Hematopoietic multipotent progenitor cell treated with erythropoietin and hydrocortisone succinate and interleukin-3 and kit ligand, for 4 days (in vitro differentiated cells): ENCODE data around the gene GAS6.

Source experiments
- DNase-seq: peaks from one replicate; pipeline ENCODE4 v3.0.0-alpha.2; 2015

GAS6 gene

GRCh38 chr13:113785051-113786010 lies 78.5 kb downstream of the GAS6 start:
- no peak for DNase-seq

- no peak for DNase-seq
Observed at GRCh38 chr13:113784645-113785024, 79.2 kb downstream of the GAS6 start.

- DNase-seq = no peak
Observed at GRCh38 chr13:113783966-113784644, 79.8 kb downstream of the GAS6 start.

GRCh38 chr13:113783200-113783881 lies 80.5 kb downstream of the GAS6 start:
- no peak for DNase-seq

GRCh38 chr13:113782472-113782871 lies 81.4 kb downstream of the GAS6 start:
- no peak for DNase-seq

GRCh38 chr13:113781571-113781970 lies 82.3 kb downstream of the GAS6 start:
- peak; percentile 20 for DNase-seq

- peak; percentile 68 for DNase-seq
Observed at GRCh38 chr13:113777311-113778260, 86.3 kb downstream of the GAS6 start.

GRCh38 chr13:113776231-113777125 lies 87.4 kb downstream of the GAS6 start:
- DNase-seq = no peak

- no peak for DNase-seq
Observed at GRCh38 chr13:113775451-113776145, 88.3 kb downstream of the GAS6 start.

GRCh38 chr13:113774177-113775107 lies 89.4 kb downstream of the GAS6 start:
- no peak for DNase-seq

GRCh38 chr13:113771709-113772331 lies 92.1 kb downstream of the GAS6 start:
- peak; percentile 76 for DNase-seq

- DNase-seq = no peak
Observed at GRCh38 chr13:113770937-113771336, 92.9 kb downstream of the GAS6 start.
